GM12878 (cell line): ENCODE results near the gene ARF3. TPM values are rescaled to one million over a fixed set of nuclear protein-coding genes. Genes with fewer than 3 reads are reported as not detected.

Experiments used
- BHLHE40 ChIP-seq, 2 experiments: fragments of 450-650 bp in 1 of 2; IDR thresholded peaks; 2 replicates each; pipeline ENCODE4 v1.6.1; 2011 to 2017; ENCODE audit warnings: low read depth in 2 of 2, borderline replicate concordance in 1 of 2, improper control_type of control experiment in 1 of 2, low read length in 1 of 2, mild to moderate bottlenecking in 1 of 2
- CTCF ChIP-seq, 3 experiments: IDR thresholded peaks in 2 of 3; conservative IDR thresholded peaks in 1 of 3; 2 replicates each; pipeline ENCODE4 v1.5.1; 2011; ENCODE audit warnings: low read depth in 3 of 3, low read length in 3 of 3, mild to moderate bottlenecking in 3 of 3, control low read depth in 2 of 3, moderate library complexity in 2 of 3, inconsistent platforms in 1 of 3, mixed read lengths in 1 of 3; ENCODE audit not compliant: control insufficient read depth in 2 of 3, insufficient read depth in 1 of 3; ENCODE audit errors: extremely low read depth in 1 of 3
- FOS ChIP-seq: IDR thresholded peaks from 3 replicates; pipeline ENCODE4 v1.6.1; 2011; ENCODE audit warnings: borderline replicate concordance; ENCODE audit not compliant: insufficient read length; ENCODE audit errors: extremely low read depth
- GABPA ChIP-seq: IDR thresholded peaks from 2 replicates; pipeline ENCODE4 v1.6.1; 2014; ENCODE audit warnings: antibody characterized with exemption, low read depth, mild to moderate bottlenecking, inconsistent platforms
- HDAC2 ChIP-seq: fragments of 200-600 bp; sonication (generic); IDR thresholded peaks from 2 replicates; pipeline ENCODE4 v1.6.1; 2017
- HDGF ChIP-seq: fragments of 450-650 bp; IDR thresholded peaks from 2 replicates; pipeline ENCODE4 v1.6.1; 2016; ENCODE audit warnings: antibody characterized with exemption
- HSF1 ChIP-seq: fragments of 150-350 bp; IDR thresholded peaks from 2 replicates; pipeline ENCODE4 v1.6.1; 2014; ENCODE audit warnings: mild to moderate bottlenecking, low read depth, low read length
- IKZF1 ChIP-seq: fragments of 450-650 bp; conservative IDR thresholded peaks from 2 replicates; pipeline ENCODE4 v1.6.1; 2017; ENCODE audit warnings: antibody characterized with exemption, mild to moderate bottlenecking
- IRF3 ChIP-seq: fragments of 450-650 bp; IDR thresholded peaks from 2 replicates; pipeline ENCODE4 v1.6.1; 2014; ENCODE audit warnings: mild to moderate bottlenecking
- NKRF ChIP-seq: fragments of 450-650 bp; conservative IDR thresholded peaks from 2 replicates; pipeline ENCODE4 v1.6.1; 2017; ENCODE audit warnings: mild to moderate bottlenecking, moderate library complexity
- PAX8 ChIP-seq: fragments of 450-650 bp; IDR thresholded peaks from 2 replicates; pipeline ENCODE4 v1.6.1; 2017; ENCODE audit warnings: mild to moderate bottlenecking, moderate library complexity
- SMC3 ChIP-seq: IDR thresholded peaks from 2 replicates; pipeline ENCODE4 v1.6.1; 2011; ENCODE audit warnings: low read length, improper control_type of control experiment, borderline replicate concordance
- SUPT20H ChIP-seq: IDR thresholded peaks from 2 replicates; pipeline ENCODE4 v1.6.1; 2011; ENCODE audit warnings: low read depth, mild to moderate bottlenecking, low read length, moderate library complexity, borderline replicate concordance; ENCODE audit not compliant: control insufficient read depth
- ZNF207 ChIP-seq: fragments of 450-650 bp; IDR thresholded peaks from 2 replicates; pipeline ENCODE4 v1.6.1; 2014; ENCODE audit warnings: antibody characterized with exemption, mild to moderate bottlenecking, borderline replicate concordance
- polyA plus RNA-seq, 11 experiments: library from polyadenylated mRNA; depleted of rRNA in 4 of 11; unstranded in 6 of 11; stranded (reverse) in 5 of 11; fragments of >200 nt; fragmentation: Nextera tagmentation in 4 of 11; fragmentation: Illumina TruSeq in 1 of 11; extraction: Ambion mirVana in 4 of 11; extraction: Trizol in 1 of 11; gene quantifications; 1 replicate in 1 of 11; 2 replicates in 10 of 11; pipeline versions ENCODE4 v1.2.1 to v1.2.3, GENCODE V29; 2011 to 2016; ENCODE audit warnings: inconsistent platforms in 2 of 11, missing spikeins in 2 of 11, low read depth in 1 of 11
- total RNA-seq, 4 experiments: library from RNA; depleted of rRNA in 3 of 4; stranded (reverse); fragments of >200 nt in 3 of 4; fragmentation: Illumina TruSeq in 1 of 4; extraction: Trizol in 1 of 4; gene quantifications; 2 replicates each; pipeline versions ENCODE4 v1.2.1 to v1.2.3, GENCODE V29; 2013 to 2021

The ARF3 gene
- total and polyA plus RNA-seq, 10 of the 15 experiments (the other 5 are each of a cell fraction or from before 2014, with no cell fraction given) = 8.7 to 263 (median 74.4) TPM

GRCh38 chr12:48890657-48891418, 66.4 kb downstream of the ARF3 start (continued):
- TF ChIP-seq HDGF = no peak
- TF ChIP-seq ZNF207 = no peak
- no peak for TF ChIP-seq HDAC2
- no peak for TF ChIP-seq PAX8
- no peak for TF ChIP-seq IKZF1
- TF ChIP-seq FOS = no peak
- no peak for TF ChIP-seq GABPA
- no peak for TF ChIP-seq SUPT20H
- TF ChIP-seq NKRF = no peak
- 0 out of 4 replicates have a peak, but pooled peaks of 1 of the 2 experiments have one; percentile 30 for TF ChIP-seq BHLHE40 (IDR thresholded peaks at IDR 0.05; ENCODE audit: borderline replicate concordance in 1 of 2, low read depth in 2 of 2, low read length in 1 of 2)
- TF ChIP-seq HSF1 = no peak
- TF ChIP-seq SMC3 = peak; percentile 94
- no peak for TF ChIP-seq IRF3
- peak; percentile 94 to 95 (median 95) for TF ChIP-seq CTCF (IDR thresholded peaks at IDR 0.05 in 2 of 3, conservative IDR thresholded peaks at IDR 0.05 in 1 of 3; ENCODE audit: control insufficient read depth in 2 of 3, extremely low read depth in 1 of 3, insufficient read depth in 1 of 3, low read depth in 3 of 3, low read length in 3 of 3)
